SK-N-SH (cell line): Measurements from ENCODE around the gene C6orf120. TPM values are rescaled to one million over a fixed set of nuclear protein-coding genes. Genes with fewer than 3 reads are reported as not detected.
A peak's percentile ranks its signal among the peaks of the same experiment; 100 is the strongest.

Experiments
- CTCF ChIA-PET: fragments of 300-600, 350-600 bp; formaldehyde crosslinking; extraction: SDS; loops from one replicate; lab custom pipeline; 2021; lab: Yijun Ruan, JAX
- POLR2A ChIA-PET: fragments of 350-600 bp; sonication (Branson Sonifier 250); formaldehyde crosslinking; extraction: SDS; loops from one replicate; lab custom pipeline; 2020; ENCODE audit warnings: antibody characterized with exemption, inconsistent platforms; lab: Yijun Ruan, JAX
- DNase-seq: peaks from one replicate; pipeline ENCODE4 v3.0.0; 2012
- H2AFZ ChIP-seq: fragments of 200-600 bp; sonication (generic); 2 replicates; pipeline ENCODE4 v1.8.1; 2016; ENCODE audit warnings: antibody characterized with exemption, mild to moderate bottlenecking, low read depth
- H3F3A ChIP-seq: fragments of 200-600 bp; sonication (generic); replicated peaks from 2 replicates; pipeline ENCODE3; 2016; ENCODE audit warnings: antibody characterized with exemption, mild to moderate bottlenecking; ENCODE audit not compliant: insufficient read depth
- H3K27ac ChIP-seq, 2 experiments: fragments of 200-500 bp in 1 of 2; fragments of 200-600 bp in 1 of 2; sonication (Bioruptor generic) in 1 of 2; sonication (generic), shearing (Covaris generic) in 1 of 2; 2 replicates each; pipeline versions ENCODE4 v1.5.1 to v1.6.1; 2014 to 2016; ENCODE audit warnings: low read depth in 2 of 2, inconsistent platforms in 1 of 2, low read length in 1 of 2, mild to moderate bottlenecking in 1 of 2, mixed read lengths in 1 of 2
- H3K27me3 ChIP-seq: fragments of 200-600 bp; sonication (generic), shearing (Covaris generic); 2 replicates; pipeline ENCODE4 v1.6.1; 2016; ENCODE audit warnings: mixed run types; ENCODE audit not compliant: insufficient read depth
- H3K36me3 ChIP-seq, 2 experiments: fragments of 200-500 bp in 1 of 2; fragments of 200-600 bp in 1 of 2; sonication (Bioruptor generic) in 1 of 2; sonication (generic) in 1 of 2; replicated peaks in 1 of 2; 2 replicates each; pipeline versions ENCODE3 to v1.5.1; 2014 to 2016; ENCODE audit warnings: low read length in 1 of 2, mild to moderate bottlenecking in 1 of 2; ENCODE audit not compliant: insufficient read depth in 2 of 2, control insufficient read depth in 1 of 2
- H3K4me1 ChIP-seq, 2 experiments: fragments of 200-500 bp in 1 of 2; fragments of 200-600 bp in 1 of 2; sonication (Bioruptor generic) in 1 of 2; sonication (generic), shearing (Covaris generic) in 1 of 2; 2 replicates each; pipeline versions ENCODE4 v1.5.1 to v1.6.1; 2014 to 2016; ENCODE audit warnings: low read depth in 1 of 2, low read length in 1 of 2, mixed run types in 1 of 2; ENCODE audit not compliant: insufficient read depth in 2 of 2, control insufficient read depth in 1 of 2
- H3K4me2 ChIP-seq: fragments of 200-600 bp; sonication (generic), shearing (Covaris generic); 2 replicates; pipeline ENCODE4 v1.6.1; 2017; ENCODE audit warnings: mixed run types
- H3K4me3 ChIP-seq, 2 experiments: fragments of 200-500 bp in 1 of 2; fragments of 200-600 bp in 1 of 2; sonication (Bioruptor generic) in 1 of 2; sonication (generic), shearing (Covaris generic) in 1 of 2; 2 replicates each; pipeline versions ENCODE4 v1.5.1 to v1.8.1; 2014 to 2016; ENCODE audit warnings: low read depth in 2 of 2, inconsistent platforms in 1 of 2, low read length in 1 of 2, mild to moderate bottlenecking in 1 of 2, mixed read lengths in 1 of 2, moderate library complexity in 1 of 2
- H3K79me2 ChIP-seq: fragments of 200-600 bp; sonication (generic); 2 replicates; pipeline ENCODE4 v1.8.1; 2017; ENCODE audit warnings: mild to moderate bottlenecking; ENCODE audit not compliant: insufficient read depth
- H3K9ac ChIP-seq: fragments of 200-600 bp; sonication (generic); 2 replicates; pipeline ENCODE4 v1.6.1; 2017; ENCODE audit warnings: mixed run types
- H3K9me2 ChIP-seq: fragments of 200-600 bp; sonication (generic); 2 replicates; pipeline ENCODE4 v1.6.1; 2017; ENCODE audit warnings: mixed run types
- H3K9me3 ChIP-seq: fragments of 200-600 bp; sonication (generic); 2 replicates; pipeline ENCODE4 v1.6.1; 2017; ENCODE audit warnings: mixed run types, mild to moderate bottlenecking, moderate library complexity
- H4K20me1 ChIP-seq: fragments of 200-600 bp; sonication (generic); 2 replicates; pipeline ENCODE4 v1.6.1; 2017; ENCODE audit warnings: mild to moderate bottlenecking, mixed run types; ENCODE audit not compliant: insufficient read depth
- CTCF ChIP-seq: fragments of 200-600 bp; sonication (generic); IDR thresholded peaks from 2 replicates; pipeline ENCODE4 v1.6.1; 2017; ENCODE audit warnings: antibody characterized with exemption, mild to moderate bottlenecking, moderate library complexity
- FOSL2 ChIP-seq: IDR thresholded peaks from 2 replicates; pipeline ENCODE4 v1.4.0; 2012; ENCODE audit warnings: low read depth, mild to moderate bottlenecking, moderate library complexity, borderline replicate concordance
- MXI1 ChIP-seq: IDR thresholded peaks from 2 replicates; pipeline ENCODE4 v1.6.1; 2012; ENCODE audit warnings: mild to moderate bottlenecking, low read depth, low read length, improper control_type of control experiment
- PBX3 ChIP-seq: IDR thresholded peaks from 2 replicates; pipeline ENCODE4; 2012
- REST ChIP-seq: IDR thresholded peaks from 2 replicates; pipeline ENCODE4 v1.6.1; 2012; ENCODE audit warnings: mild to moderate bottlenecking, low read depth, low read length, moderate library complexity
- RFX5 ChIP-seq: IDR thresholded peaks from 2 replicates; pipeline ENCODE4 v1.6.1; 2012; ENCODE audit warnings: mild to moderate bottlenecking, improper control_type of control experiment, low read length
- RXRA ChIP-seq: IDR thresholded peaks from 2 replicates; pipeline ENCODE4 v1.4.0; 2012; ENCODE audit warnings: low read depth, mild to moderate bottlenecking, borderline replicate concordance
- SMC3 ChIP-seq: IDR thresholded peaks from 2 replicates; pipeline ENCODE4 v1.6.1; 2012; ENCODE audit warnings: low read depth, low read length, improper control_type of control experiment
- TEAD4 ChIP-seq: IDR thresholded peaks from 2 replicates; pipeline ENCODE4 v1.4.0; 2012; ENCODE audit warnings: mild to moderate bottlenecking, borderline replicate concordance; ENCODE audit not compliant: insufficient read depth
- WGBS: methylation state at CpG from one replicate; pipeline ENCODE4 v1.1.6; 2017; ENCODE audit warnings: low lambda C conversion rate; 5-methylcytosine and 5-hydroxymethylcytosine counted together
- polyA plus RNA-seq, 3 experiments: library from polyadenylated mRNA; depleted of rRNA; stranded (reverse); fragments of >200 nt; gene quantifications; 2 replicates each; pipeline ENCODE4 v1.2.3, GENCODE V29; 2012
- TF ChIP-seq, protein P1 (sequence below): fragments of 150-350 bp; IDR thresholded peaks from 2 replicates; pipeline ENCODE4 v1.6.1; 2017; ENCODE audit warnings: antibody characterized with exemption, low read length, low read depth, borderline replicate concordance

Gene C6orf120
- polyA plus RNA-seq, 1 of the 3 experiments (the other 2 are of a cell fraction): 10.1 TPM

DNA sequence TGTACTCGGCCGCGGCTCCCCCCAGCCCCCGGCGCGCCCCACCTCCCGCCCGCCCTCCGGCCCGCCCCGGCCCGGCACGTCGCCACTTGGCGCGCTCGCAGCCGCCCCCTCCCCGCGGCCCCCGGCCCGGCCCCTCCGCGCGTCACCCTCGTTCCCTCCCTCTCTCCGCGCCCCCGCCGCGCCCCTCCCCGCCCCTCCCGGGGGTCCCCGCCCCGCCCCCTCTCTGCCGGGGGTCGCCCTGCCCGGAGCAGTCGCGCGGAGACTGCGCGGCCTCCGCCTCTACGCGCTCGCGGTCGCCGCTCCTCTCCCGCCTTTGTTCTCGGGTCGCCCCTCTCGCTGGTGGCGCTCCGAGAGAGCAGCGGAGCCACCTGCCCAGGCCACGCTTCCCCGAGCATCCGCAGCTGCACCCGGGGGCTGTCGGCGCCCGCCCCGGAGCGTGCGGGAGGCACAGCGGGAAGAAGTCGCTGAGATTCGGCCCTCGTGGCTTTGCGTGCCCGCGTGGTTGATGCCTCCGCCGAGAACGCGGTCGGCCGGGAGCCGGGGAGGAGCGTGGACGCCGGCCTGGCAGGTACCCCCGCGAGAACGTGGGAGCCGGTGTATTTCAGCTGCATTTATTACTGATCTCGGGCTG is 22.7 kb downstream of the C6orf120 start, which contains the start of gene PHF10 (continued):
- TF ChIP-seq, protein P1, sequence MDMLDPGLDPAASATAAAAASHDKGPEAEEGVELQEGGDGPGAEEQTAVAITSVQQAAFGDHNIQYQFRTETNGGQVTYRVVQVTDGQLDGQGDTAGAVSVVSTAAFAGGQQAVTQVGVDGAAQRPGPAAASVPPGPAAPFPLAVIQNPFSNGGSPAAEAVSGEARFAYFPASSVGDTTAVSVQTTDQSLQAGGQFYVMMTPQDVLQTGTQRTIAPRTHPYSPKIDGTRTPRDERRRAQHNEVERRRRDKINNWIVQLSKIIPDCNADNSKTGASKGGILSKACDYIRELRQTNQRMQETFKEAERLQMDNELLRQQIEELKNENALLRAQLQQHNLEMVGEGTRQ: no peak
- TF ChIP-seq TEAD4 (no peak), PBX3 (no peak), RXRA (no peak), REST (peak; percentile 8; the same call in 1 of the 2 replicates), RFX5 (no peak), SMC3 (no peak), FOSL2 (no peak)

GRCh38 chr6:169725125-169726048 is 23.5 kb downstream of the C6orf120 start:
- Histone ChIP-seq H3K27ac (peak overlapping the region; percentile 40 to 93; a peak in 3 of 4 replicates), H2AFZ (peak overlapping the region; percentile 79; the same call in 1 of the 2 replicates), H3K9me2 (no peaks in the 10 kb centered on the region), H3K36me3 (no peaks in the 10 kb centered on the region), H4K20me1 (peaks cover 15% of the 10 kb centered on the region), H3K27me3 (no peaks in the 10 kb centered on the region), H3K9ac (peak overlapping the region; percentile 69; the same call in 1 of the 2 replicates), H3F3A (peaks cover 15% of the 10 kb centered on the region), H3K79me2 (peaks cover 32% of the 10 kb centered on the region), H3K4me1 (peaks cover 8 to 19% of the 10 kb centered on the region in 2 experiments; a peak in 3 of 4 replicates), H3K4me2 (peak overlapping the region; percentile 90), H3K9me3 (no peaks in the 10 kb centered on the region), H3K4me3 (peak overlapping the region; percentile 65 to 76)
- ChIA-PET POLR2A (interaction anchor here (0.6 to 2.2 kb wide), 5 partner anchors 10 to 1179 kb away, joined by 3 to 14 read pairs (median 3); partner anchors contain the start of genes C6orf120, ERMARD and WDR27), CTCF (interaction anchor here (0.9 to 2.6 kb wide), 2 partner anchors 18 to 65 kb away, joined by 3 to 7 read pairs; no protein-coding TSS in a partner anchor)
- TF ChIP-seq MXI1: peak; percentile 24; the same call in 1 of the 2 replicates
- TF ChIP-seq CTCF: no peak
- DNase-seq: peak; percentile 65
- 30% methylated on average over 26 of the region's 29 CpGs for WGBS
